ENCODE results near the gene EPN1. TPM values are rescaled to one million over a fixed set of nuclear protein-coding genes. Genes with fewer than 3 reads are reported as not detected.

The EPN1 gene
- total RNA-seq, 2 experiments from 2014 or later = 39.0 to 40.5 TPM

GRCh38 chr19:55678121-55678671 is 3.2 kb downstream of the EPN1 start:
- DNase-seq = peak in 3 of 14 experiments; percentile 26 to 54 (median 42)
- Mint-ChIP-seq H3K36me3 (ENCODE audit: low read depth) (peaks cover 76% of the 10 kb centered on the region), H3K4me3 (peak overlapping the region; percentile 78), H3K9me3 (no peaks in the 10 kb centered on the region), H3K27ac (peak overlapping the region; percentile 90), H3K4me1 (ENCODE audit: low read depth) (peaks cover 38% of the 10 kb centered on the region), H3K27me3 (no peaks in the 10 kb centered on the region)
- POLR2A ChIA-PET = no interaction called here
- Histone ChIP-seq H3K27me3 (ENCODE audit: control insufficient read depth in 1 of 2, insufficient read depth in 2 of 2, low read length in 2 of 2) (no peaks in the 10 kb centered on the region), H3K27ac (ENCODE audit: low read depth in 1 of 2, low read length in 2 of 2) (no peak overlapping the region), H3K4me1 (ENCODE audit: insufficient read depth, low read length) (peaks cover 63% of the 10 kb centered on the region), H3K9me3 (ENCODE audit: control insufficient read depth in 1 of 2, insufficient read depth in 1 of 2, low read length in 2 of 2) (no peaks in the 10 kb centered on the region), H3K36me3 (ENCODE audit: insufficient read depth, low read length) (peaks cover 60% of the 10 kb centered on the region), H3K4me3 (ENCODE audit: low read length) (no peak overlapping the region)
- intact Hi-C loops (cut with DNase I, micrococcal nuclease) = loop anchor here in 1 of 2 experiments (10.0 kb wide), 1 partner anchor 637 kb away; the partner anchor contains the start of gene ZSCAN5A
- CTCF ChIA-PET = no interaction called here
- TF ChIP-seq, protein P1, sequence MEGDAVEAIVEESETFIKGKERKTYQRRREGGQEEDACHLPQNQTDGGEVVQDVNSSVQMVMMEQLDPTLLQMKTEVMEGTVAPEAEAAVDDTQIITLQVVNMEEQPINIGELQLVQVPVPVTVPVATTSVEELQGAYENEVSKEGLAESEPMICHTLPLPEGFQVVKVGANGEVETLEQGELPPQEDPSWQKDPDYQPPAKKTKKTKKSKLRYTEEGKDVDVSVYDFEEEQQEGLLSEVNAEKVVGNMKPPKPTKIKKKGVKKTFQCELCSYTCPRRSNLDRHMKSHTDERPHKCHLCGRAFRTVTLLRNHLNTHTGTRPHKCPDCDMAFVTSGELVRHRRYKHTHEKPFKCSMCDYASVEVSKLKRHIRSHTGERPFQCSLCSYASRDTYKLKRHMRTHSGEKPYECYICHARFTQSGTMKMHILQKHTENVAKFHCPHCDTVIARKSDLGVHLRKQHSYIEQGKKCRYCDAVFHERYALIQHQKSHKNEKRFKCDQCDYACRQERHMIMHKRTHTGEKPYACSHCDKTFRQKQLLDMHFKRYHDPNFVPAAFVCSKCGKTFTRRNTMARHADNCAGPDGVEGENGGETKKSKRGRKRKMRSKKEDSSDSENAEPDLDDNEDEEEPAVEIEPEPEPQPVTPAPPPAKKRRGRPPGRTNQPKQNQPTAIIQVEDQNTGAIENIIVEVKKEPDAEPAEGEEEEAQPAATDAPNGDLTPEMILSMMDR (IDR thresholded peaks at IDR 0.05) = no peak
- no peak for ATAC-seq (ENCODE audit: poor library complexity)

DNA sequence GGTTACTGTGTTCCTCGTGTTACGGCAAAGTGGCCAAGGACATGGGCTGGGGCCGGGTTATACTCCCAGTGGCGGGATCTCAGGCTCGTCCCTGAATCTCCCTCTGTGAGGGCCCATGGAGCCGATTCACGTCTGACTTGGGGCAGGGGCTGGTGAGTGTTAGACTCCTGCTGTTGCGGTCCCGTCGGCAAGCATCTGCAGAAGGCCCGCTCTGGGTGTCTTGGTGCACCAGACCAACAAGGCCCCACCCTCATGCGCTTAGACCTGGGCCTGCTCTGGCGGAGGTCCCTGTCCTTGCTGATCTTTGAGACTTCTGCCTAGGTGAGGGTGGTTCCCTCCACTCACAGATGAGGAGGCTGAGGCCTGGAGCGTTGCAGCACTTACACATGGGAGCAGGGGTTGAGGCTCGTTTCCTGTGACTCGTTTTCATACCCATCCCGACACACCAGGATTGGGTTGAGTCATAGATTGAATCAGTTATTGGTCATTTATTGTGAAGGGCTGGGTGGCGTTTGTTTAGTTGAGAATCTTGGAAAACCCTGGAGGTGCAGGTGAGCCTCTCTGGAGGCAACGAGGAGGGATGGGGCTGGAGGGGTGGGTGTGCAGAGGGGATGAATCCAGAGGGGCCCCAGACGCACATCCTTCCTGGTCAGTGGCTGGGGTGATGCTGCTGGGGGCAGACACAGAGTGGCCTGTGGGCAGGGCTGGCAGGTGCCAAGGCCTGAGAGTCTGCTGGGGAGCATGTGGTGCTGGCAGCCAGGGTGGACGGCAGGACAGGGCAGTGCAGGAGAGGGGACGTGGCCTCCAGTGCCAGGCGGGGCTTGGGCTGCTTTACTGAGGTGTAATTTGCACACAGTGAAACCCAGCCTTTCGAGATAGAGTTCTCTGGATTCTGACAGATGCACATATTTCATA is 4.6 kb downstream of the EPN1 start:
- no peak for DNase-seq
- TF ChIP-seq, protein P1 (IDR thresholded peaks at IDR 0.05) = no peak
- Histone ChIP-seq H3K36me3 (ENCODE audit: insufficient read depth, low read length) (peaks cover 64% of the 10 kb centered on the region), H3K27me3 (ENCODE audit: control insufficient read depth in 1 of 2, insufficient read depth in 2 of 2, low read length in 2 of 2) (no peaks in the 10 kb centered on the region), H3K27ac (ENCODE audit: low read depth in 1 of 2, low read length in 2 of 2) (no peak overlapping the region), H3K9me3 (ENCODE audit: control insufficient read depth in 1 of 2, insufficient read depth in 1 of 2, low read length in 2 of 2) (no peaks in the 10 kb centered on the region), H3K4me1 (ENCODE audit: insufficient read depth, low read length) (peaks cover 58% of the 10 kb centered on the region), H3K4me3 (ENCODE audit: low read length) (no peak overlapping the region)
- Mint-ChIP-seq H3K27ac (peak overlapping the region; percentile 27), H3K27me3 (no peaks in the 10 kb centered on the region), H3K36me3 (ENCODE audit: low read depth) (peaks cover 78% of the 10 kb centered on the region), H3K4me1 (ENCODE audit: low read depth) (peaks cover 40% of the 10 kb centered on the region), H3K9me3 (no peaks in the 10 kb centered on the region), H3K4me3 (peak overlapping the region; percentile 20)
- POLR2A ChIA-PET = no interaction called here
- CTCF ChIA-PET = no interaction called here
- intact Hi-C loops (cut with DNase I, micrococcal nuclease) = loop anchor here in 1 of 2 experiments (5.0 to 10.0 kb wide), 2 partner anchors 32 to 635 kb away; partner anchors contain the start of genes CCDC106 and ZSCAN5A
- no peak for ATAC-seq (ENCODE audit: poor library complexity)

DNA sequence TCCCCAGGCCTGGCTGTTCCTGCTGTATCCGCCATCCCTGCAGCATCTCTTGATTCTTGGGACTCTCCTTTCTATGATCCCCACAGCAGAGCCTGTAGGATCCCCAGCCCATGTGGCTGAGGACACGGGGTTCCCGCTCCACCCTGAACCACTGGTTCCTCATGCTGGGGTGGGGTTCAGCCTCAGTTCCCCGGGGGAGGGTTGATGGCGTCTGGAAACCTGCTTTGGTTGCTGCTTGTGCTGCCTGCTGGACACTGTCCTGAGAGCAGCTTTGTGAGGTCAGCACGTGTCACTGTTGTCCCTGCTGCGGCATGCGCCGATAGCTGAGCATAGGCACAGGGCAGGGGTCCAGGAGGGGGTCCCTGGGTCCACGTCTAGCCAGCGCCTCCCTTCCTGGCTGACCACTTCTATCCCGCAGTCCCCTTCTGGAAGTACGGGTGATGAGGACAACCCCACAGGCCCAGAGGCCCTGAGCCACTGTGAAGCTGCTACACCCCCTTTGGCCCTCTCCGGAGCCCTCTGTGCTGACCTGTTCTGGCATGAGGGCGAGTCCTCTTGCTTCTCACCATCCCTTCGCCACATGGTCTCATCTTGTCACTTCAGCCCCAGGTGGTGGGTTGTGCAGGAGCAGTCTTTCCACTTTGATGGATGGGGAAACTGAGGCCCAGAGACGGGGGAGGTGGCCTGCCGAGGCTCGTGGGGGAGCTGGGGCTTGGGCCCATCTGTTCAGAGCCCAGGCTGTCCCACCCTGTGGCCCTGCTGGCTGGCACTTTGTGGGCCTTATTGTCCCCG is 5.5 kb downstream of the EPN1 start:
- Histone ChIP-seq H3K27me3 (ENCODE audit: control insufficient read depth in 1 of 2, insufficient read depth in 2 of 2, low read length in 2 of 2) (no peaks in the 10 kb centered on the region), H3K9me3 (ENCODE audit: control insufficient read depth in 1 of 2, insufficient read depth in 1 of 2, low read length in 2 of 2) (no peaks in the 10 kb centered on the region), H3K4me3 (ENCODE audit: low read length) (no peak overlapping the region), H3K36me3 (ENCODE audit: insufficient read depth, low read length) (peaks cover 72% of the 10 kb centered on the region), H3K4me1 (ENCODE audit: insufficient read depth, low read length) (peaks cover 56% of the 10 kb centered on the region), H3K27ac (ENCODE audit: low read depth in 1 of 2, low read length in 2 of 2) (no peak overlapping the region)
- H3K27ac Mint-ChIP-seq = no peak overlapping the region
- TF ChIP-seq, protein P1 (IDR thresholded peaks at IDR 0.05) = no peak
- DNase-seq = no peak
- peak overlapping the region; percentile 20 for H3K4me3 Mint-ChIP-seq
- intact Hi-C loops (cut with DNase I, micrococcal nuclease) = loop anchor here in 1 of 2 experiments (5.0 kb wide), 1 partner anchor 33 kb away; the partner anchor contains the start of gene CCDC106
- ATAC-seq (ENCODE audit: poor library complexity) = no peak
- peaks cover 81% of the 10 kb centered on the region for H3K36me3 Mint-ChIP-seq (ENCODE audit: low read depth)
- no peaks in the 10 kb centered on the region for H3K9me3 Mint-ChIP-seq
- CTCF ChIA-PET = no interaction called here
- POLR2A ChIA-PET = no interaction called here
- peaks cover 40% of the 10 kb centered on the region for H3K4me1 Mint-ChIP-seq (ENCODE audit: low read depth)
- H3K27me3 Mint-ChIP-seq = no peaks in the 10 kb centered on the region

Measured in CD4-positive, alpha-beta T cell (primary cell).